ENCODE measurements around the gene NYAP2.

Gene NYAP2

DNA sequence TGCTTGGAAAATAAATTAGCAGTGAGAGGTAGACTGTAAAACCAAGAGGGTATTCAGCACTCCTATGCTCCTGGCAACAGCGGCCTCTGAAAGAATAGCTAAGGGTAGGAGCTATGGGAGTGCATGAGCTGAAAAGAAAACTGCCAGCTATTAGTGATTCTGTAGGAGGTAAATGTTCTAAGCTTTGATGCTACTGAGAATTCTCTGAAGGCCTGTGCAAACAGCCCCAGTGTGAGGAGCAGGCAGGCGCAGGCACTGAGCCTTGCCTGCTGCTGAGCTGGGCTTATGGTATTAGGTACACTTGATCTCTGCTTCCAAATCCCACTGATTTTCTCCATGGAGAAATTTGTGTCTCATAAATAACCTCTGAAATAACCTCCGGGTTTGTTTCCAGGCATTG lies 86.7 kb downstream of the NYAP2 start:
- no peak for DNase-seq (ENCODE audit: low spot score)

DNA sequence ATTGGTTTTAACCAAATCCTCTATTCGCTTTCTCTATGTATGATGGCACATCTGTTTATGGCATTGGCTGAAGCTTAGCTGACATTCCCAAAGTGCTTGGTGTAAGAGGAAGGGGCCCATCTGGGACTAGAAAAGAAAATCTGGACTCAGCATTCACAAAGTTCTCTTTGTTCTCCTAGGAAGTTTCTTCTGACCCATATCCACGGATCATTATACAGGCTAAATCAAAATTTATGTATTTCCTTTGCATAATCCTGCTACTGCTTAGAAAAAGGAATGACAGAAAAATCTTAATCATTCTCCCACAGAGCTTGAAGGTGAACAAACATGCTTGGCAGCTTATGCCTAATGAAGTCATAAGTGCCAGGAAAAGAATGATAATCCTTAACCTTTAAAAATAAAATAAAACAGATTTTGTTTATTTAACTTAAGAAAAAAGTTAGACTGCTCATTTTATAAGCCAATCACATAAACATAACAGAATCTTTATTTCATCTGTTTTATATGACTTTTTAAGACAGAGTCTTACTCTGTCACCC lies 88.4 kb downstream of the NYAP2 start:
- no peak for DNase-seq (ENCODE audit: low spot score)

DNA sequence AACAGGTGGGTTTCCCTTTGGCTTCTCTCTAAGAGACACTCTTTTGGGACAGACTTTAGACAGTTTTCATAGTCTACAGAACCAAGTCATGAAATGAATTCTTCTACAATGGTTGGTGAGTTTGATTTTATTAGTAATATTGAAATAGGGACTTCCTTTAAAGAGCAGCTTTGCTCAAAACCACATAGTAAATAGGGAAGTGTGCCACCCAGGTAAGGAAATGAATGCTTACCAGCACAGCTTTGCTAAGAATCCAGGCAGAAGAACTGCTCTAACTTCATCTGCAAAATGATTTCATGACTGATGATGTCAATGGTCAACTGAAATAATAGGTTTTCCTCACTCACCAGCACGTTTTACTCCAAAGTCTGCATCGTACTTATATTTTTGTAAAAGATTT lies 89.2 kb downstream of the NYAP2 start:
- no peak for DNase-seq (ENCODE audit: low spot score)

DNA sequence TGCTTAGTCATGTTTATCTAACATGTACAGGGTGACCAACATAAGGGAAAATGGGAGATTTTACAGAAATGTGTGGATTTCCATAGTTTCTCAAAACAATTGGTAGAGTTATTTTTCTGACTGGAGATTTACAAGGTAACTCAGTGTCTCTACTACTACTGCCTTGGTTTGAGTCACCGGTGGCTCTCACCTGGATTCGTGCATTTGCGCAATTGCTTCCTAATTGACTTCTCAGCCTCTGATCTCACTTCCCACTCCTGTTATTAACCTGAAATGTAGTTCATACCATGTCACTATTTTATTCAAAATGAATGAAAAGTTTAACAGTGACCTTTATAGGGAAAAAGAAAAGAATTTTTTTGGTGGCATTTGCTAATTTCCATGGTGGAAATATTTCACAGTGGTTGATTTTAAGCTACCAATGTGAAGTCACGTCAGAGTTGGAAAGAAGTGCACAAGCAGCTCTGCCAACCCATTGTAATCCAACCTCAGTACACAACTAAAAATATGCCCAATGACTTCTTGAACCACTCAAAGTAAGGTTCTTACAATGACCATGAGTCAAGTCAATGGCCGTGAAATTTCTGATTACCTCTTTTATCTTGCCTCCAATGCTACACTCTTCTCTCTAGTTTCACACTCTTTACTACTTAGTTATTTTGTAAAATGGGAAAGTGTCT lies 94.0 kb downstream of the NYAP2 start:
- no peak for DNase-seq (ENCODE audit: low spot score)

DNA sequence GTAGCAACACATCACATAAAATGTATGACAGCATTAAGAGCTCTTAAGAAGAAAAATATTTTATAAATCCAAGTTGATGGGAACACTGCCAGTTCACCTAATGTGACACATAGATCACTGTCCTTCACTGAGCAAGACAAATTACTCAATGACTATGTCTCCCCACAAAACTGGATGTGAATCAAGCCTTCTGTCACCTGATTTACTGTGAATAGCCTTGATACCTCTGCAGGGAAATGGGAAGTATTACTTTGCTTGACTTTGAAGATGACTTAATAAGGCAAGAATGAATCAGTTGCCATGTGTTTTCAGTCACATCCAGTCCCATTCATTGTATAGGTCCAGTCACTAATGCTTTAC lies 94.6 kb downstream of the NYAP2 start:
- DNase-seq (ENCODE audit: low spot score), result no peak

DNA sequence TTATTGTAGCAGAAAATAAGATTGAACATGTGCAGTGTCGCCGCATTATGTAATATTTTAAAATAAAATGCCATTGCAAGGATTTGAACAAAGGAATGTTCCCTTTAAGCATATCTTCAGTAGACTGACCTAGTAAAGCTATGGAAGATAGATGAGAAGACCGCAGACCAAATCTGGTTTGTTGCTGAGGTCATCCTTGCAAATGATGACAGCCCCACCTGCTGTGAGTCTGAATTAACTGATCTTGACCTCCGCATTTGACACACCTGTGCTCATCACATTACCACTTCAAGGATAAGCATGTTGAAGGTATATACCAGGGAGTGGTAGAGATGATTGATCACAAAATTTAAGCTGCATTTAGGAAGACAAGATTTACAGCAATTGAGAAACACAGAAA lies 96.2 kb downstream of the NYAP2 start:
- no peak for DNase-seq (ENCODE audit: low spot score)

DNA sequence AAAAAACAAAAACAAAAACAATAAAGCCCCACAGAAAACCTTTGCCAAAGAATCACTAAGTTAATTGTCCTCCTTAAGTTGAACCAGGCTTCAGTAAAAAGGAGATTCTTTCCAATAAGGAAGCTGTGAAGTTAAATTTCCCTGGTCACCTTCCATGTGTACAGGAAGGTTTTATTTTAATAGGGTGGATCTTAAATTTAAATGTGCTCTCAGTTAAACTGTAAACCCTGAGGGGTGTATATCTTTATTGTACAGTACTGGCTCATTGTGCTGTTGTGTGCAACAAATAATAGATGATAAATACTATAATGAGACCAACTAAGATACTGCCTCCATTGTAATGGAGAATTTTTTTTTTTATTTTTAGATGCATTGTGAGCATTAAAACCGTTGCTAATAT lies 97.1 kb downstream of the NYAP2 start:
- DNase-seq (ENCODE audit: low spot score), result no peak

DNA sequence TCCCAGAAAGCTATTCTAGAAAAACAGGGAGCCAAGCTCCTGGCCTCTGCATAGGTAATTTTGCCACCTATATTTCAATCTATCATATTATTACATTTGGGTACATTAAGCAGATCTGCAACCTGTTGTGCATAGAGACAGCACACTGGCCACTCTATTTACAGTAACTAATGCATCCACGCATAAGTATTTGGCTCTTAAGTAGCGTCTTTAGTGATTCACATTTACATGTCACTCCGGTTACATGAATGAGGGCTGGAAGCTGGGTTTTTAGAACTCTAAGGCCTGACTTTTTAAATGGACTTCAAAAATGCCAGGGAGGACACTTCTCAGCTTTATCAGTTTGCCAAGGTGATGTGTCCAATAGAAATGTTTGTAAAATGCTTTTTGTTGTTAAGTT lies 97.7 kb downstream of the NYAP2 start:
- DNase-seq (ENCODE audit: low spot score), result no peak

DNA sequence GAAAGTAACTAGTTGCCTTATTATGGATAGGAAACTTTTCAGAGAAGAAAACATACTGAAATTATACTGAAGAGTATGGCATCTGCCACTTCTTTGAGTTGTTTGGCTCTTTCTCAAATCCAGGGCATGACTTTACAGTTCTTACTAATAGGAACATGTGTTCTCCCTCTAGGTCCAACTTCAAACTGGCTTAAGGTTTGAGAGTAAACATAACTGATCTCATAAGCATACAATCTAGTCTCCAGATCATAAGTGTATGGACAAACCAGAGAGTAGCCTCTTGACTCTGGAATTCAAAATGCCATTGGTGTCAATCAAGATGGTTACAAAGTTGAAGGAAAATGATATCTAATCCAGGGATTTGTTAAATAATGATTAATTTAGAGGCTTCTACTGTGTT lies 101.5 kb downstream of the NYAP2 start:
- no peak for DNase-seq (ENCODE audit: low spot score)

DNA sequence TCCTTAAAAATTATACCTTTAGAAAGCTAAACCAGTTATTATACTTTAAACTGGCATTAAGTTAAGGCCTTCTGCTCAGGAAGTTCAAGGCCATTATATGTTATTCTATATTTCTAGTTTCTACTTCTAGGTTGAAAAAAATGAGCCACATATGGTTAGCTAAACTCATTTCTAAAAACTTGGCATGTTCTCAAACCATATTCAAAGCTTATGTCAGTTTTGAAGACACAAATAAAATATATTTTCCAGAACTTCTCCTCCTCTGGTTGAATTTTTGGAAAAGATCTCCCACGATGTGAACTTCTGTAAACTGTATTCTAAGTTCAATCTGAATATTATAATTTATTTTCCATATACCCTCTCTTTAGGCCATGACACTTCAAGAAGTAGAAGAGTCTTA lies 103.5 kb downstream of the NYAP2 start:
- DNase-seq (ENCODE audit: low spot score), result no peak

DNA sequence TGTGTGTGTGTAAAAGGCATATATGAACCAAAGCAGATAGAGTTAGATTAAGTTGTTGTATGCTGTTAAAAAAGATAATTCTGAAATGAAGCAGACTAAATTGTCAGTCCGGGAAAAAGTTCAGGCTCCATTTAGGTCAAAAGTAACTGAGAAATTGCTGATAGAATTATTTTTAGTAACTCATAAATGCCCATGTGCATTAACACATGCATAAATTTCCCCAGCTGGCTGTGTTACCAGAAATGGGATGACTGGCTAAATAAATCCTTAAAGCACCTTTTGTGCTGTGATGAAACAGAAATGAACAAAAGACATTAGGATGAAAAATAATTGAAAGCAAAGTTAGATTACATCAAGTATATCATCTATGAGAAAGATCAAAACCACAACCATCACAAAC lies 111.3 kb downstream of the NYAP2 start:
- no peak for DNase-seq (ENCODE audit: low spot score)

DNA sequence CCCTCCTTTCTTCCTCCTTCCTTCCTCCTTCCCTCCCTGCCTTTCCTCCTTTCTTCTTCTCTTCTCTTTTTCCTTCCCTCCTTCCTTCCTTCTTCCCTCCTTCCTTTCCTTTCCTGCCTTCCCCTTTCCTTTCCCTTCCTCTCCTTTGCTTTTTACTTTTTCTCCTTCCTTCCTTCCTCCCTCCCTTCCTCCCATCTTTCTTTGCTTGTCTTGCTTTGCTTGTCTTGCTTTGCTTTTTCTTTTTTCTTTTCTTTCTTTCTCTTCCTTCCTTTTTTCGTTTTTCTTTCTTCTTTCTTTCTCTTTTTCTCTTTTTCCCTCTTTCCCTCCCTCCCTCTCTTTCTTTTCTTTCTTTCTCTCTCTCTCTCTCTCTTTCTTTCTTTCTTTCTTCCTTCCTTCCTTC lies 113.0 kb downstream of the NYAP2 start:
- DNase-seq (ENCODE audit: low spot score), result no peak

DNA sequence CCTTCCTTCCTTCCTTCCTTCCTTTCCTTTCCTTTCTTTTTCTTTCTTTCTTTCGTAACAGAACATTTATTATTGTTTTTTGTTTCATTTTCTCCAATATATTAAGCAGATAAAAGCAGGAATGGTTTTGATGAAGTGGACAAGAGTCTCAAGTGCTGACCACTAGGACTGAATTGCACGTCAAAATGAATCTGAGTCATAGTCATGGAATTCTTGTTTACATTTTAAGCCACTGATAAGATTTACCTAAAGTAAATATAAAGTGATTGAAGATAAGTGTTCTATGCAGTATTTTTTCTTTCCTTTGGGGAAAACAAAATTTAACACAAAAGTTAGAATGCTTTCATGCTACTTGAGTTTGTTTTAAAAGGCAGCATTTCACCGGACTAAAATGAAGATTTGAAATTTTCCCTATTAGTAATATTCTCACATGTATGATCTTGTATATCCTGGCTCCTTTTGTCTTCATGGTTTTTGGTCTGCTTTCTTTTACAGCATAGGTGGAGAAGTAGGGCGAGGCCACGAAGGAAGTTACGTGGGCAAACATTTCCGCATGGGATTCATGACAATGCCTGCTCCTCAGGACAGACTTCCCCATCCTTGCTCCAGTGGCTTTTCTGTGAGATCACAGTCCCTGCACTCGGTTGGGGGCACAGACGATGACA lies 113.5 kb downstream of the NYAP2 start:
- no peak for DNase-seq (ENCODE audit: low spot score)

DNA sequence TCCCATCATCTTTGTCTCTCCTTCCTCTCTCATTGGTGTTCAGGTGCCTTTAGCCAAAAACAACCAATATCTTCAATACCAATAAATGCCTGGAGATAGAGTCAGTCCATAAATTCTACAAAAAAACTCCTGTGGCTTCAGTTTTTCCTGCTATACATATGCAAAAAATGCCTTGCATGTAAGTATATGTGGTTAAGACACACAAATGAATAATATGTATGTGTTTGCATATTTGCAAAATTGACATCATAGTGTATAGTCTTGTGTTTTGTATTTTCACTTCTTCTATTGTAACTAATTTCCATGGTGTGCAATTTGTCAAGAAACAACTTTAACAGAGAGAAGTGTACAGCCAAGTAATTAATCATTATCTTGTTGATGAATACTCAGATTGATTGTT lies 115.5 kb downstream of the NYAP2 start:
- DNase-seq (ENCODE audit: low spot score), result no peak

DNA sequence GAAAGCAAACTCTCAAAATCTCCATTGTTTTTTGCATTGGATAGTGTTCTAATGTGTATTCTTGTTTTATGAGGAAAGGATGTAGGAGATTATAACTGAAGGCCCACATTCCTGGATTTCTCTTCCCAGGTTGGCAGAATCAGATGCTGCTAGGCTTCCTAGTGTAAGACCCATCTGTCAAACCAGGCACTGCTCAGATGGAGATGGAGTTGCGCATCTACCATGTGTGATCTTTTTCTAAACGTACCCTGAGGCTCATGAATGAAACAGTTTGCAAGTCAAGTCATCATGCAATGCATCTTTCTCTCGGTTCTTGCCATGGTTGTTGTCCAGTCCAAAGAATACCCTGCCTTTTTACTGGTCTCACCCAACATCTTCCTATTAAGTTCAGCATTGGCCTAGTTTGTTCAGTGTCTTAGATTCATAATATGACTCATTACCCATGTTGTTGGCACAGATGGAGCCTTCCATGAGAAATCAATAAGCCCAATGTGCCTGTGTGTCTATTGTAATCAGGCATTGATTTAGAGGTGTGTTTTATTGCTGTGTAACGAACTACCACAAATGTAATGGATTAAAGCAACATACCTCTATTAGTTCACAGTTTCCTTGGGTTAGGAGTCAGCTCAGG lies 127.4 kb downstream of the NYAP2 start:
- no peak for DNase-seq (ENCODE audit: low spot score)

DNA sequence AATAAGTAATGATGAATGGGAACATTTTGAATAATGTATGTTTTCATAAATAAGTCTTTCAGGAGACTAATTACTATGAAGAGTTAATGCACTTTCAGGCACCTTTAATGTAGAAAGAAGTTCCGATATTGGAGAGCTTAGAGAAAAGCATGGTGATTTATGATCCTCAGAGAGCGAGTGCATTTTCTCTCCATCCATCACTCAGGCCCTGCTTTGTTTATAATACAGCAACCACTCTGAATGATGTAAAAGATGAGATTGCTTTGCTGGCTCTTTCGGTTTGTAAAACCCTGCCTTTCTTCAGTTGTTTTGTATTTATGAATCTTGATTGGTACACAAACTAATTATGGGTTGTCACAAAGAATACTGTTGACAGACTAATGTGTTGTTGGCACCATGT lies 132.0 kb downstream of the NYAP2 start:
- DNase-seq (ENCODE audit: low spot score), result no peak

DNA sequence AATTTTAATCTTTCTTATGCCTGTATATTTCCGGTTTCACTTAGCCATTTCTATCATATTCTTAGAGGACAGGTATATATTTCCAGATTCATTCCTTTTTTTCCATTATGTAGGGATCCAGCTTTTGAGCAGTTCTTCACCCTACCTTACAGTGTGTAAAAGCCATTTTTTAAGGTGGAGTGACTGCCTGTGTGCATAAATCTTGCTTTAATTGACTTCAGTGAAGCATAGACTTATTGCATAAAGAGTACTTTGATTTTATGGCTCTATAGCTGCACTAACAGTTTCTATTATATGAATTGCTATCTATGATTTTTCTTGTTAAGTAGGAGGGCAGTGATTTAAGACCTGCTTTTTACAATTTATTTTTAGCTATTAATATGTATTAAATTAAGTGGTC lies 132.6 kb downstream of the NYAP2 start:
- no peak for DNase-seq (ENCODE audit: low spot score)

DNA sequence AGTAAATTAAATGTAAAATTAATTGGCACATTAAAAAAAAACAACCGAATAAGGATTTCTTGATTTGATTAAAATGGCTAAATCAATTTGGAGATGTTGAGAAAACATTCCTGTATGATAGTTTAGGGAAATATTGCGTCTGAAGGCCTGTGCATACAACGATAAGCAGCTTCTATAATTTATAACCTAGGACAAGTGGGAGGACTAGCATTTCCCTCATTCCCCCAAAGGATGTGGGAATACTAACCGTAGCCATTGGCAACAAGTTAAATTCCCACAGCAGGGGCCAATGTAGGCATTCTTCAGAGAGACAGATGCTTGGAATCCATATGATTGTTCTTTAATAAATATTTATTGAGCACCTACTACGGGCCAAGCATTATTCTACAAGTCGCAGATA lies 134.5 kb downstream of the NYAP2 start:
- DNase-seq (ENCODE audit: low spot score), result no peak

DNA sequence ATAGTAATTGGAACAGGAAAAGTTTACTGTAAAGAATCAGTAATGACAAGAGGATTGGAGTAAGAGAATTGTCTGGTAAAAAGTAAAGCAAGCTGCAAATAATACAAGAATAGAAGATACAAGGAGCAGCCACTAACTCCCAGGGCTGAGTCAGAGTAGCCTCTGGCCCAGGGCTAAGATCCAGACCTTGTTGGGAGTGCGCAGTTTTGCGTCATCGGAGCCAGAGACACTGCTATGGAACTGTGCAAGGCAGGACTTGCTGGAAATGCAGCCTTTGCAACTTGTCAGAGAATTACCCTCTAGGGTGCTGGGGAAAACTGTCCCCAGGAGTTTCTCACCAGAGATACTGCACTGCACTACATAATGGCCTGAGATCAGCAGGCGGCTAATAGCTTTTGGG lies 135.2 kb downstream of the NYAP2 start:
- DNase-seq (ENCODE audit: low spot score), result no peak

DNA sequence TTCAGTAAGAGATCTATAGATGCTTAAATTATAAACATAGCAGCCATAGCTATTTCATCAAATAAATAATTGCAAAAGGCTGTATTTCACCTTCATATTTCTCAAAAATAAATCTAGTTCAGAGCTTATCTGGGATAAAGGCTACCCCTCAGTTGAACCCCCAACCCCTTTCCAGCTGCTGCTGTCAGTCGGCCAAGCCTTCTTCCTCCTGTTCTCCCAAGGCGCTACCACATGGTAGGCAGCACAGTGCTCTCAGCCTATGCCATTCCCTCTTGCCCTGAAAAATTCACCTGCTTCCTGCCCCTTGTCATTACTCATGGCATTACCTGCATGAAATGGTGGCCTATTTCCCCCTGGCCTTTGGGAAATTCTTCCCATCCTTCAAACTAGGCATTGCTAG lies 136.5 kb downstream of the NYAP2 start:
- DNase-seq (ENCODE audit: low spot score), result no peak

DNA sequence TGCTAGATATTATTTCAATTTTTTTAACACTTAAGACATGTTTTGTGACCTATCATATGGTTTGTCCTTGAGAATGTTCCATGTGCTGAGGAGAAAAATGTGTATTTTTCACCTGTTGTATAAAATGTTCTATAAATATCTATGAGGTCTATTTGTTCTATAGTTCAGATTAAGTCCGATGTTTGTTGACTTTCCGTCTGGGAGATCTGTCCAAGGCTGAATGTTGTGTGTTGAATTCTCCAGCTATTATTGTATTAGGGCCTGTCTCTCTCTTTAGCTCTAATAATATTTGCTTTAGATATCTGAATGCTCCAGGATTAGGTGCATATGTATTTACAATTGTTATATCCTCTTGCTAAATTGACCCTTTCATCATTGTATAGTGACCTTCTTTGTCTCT lies 144.1 kb downstream of the NYAP2 start:
- no peak for DNase-seq (ENCODE audit: low spot score)

DNA sequence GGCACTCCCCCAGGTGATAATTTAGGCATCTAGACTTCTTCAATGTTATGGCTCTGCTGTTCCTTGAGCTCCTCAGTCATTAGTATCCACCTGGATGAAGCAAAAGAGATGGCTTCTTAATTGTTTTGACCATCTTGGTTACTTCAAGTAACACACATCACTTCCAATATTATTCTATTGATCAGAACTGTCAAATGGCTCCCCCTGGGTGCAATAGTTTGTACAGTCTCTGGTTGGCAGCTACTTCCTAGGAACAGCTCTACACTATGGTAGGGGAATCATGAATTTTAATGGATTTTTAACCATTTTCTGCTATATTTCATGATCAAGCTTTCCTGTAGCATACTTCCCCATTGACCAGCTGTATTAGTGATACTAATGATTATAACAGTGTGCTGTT lies 157.0 kb downstream of the NYAP2 start:
- DNase-seq (ENCODE audit: low spot score), result no peak

DNA sequence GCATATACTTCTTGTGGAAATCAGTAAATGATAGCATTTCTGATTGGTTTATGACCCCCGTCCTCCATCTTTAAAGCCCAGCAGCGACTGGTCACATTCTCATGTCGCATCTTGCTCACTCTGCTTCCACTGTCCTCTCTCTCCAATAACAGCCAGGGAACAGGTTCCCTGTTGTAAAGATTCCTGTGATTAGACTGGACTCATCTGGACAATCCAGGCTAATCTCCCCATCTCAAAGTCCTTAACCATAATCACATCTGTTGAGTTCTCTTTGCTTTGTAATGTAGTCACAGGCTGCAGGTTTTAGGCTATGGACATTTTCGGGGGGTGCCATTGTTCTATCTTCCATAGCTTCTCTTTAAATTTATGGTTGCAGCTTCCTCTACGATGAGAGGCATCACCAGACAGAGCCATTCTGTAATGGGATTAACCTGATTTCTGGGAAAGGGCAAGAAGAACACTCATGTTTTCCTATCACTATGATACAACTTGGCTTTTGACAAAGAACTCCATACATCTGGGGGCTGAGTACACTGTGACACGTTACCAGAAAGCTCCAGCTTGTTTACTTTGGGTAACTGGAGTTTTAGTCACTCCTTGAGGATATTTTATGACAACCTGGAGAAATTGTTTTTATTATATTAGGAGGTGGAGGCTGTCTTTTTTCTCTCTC lies 159.0 kb downstream of the NYAP2 start:
- no peak for DNase-seq (ENCODE audit: low spot score)
